HK-2 (cell line): ENCODE results near the gene NUP210.

Experiments
- DNase-seq: peaks from one replicate; pipeline ENCODE4 v3.0.0-alpha.2; 2018; ENCODE audit not compliant: unreplicated experiment

The NUP210 gene

GRCh38 chr3:13375464-13375863 is 44.7 kb downstream of the NUP210 start:
- no peak for DNase-seq

GRCh38 chr3:13373975-13374586 is 46.0 kb downstream of the NUP210 start:
- DNase-seq: no peak

GRCh38 chr3:13372656-13373055 is 47.5 kb downstream of the NUP210 start:
- no peak for DNase-seq

GRCh38 chr3:13372126-13372525 is 48.0 kb downstream of the NUP210 start:
- DNase-seq: no peak

- DNase-seq: no peak
Observed at GRCh38 chr3:13371100-13372075, 48.7 kb downstream of the NUP210 start.

GRCh38 chr3:13370609-13371008 is 49.5 kb downstream of the NUP210 start:
- DNase-seq: no peak

- DNase-seq: no peak
Observed at GRCh38 chr3:13370055-13370454, 50.1 kb downstream of the NUP210 start.

GRCh38 chr3:13368834-13369233 is 51.3 kb downstream of the NUP210 start:
- DNase-seq: no peak

GRCh38 chr3:13367728-13368127 is 52.4 kb downstream of the NUP210 start:
- DNase-seq: no peak

- DNase-seq: no peak
Observed at GRCh38 chr3:13365390-13366379, 54.4 kb downstream of the NUP210 start.

- no peak for DNase-seq
Observed at GRCh38 chr3:13364602-13365271, 55.4 kb downstream of the NUP210 start.

- DNase-seq: no peak
Observed at GRCh38 chr3:13362551-13362950, 57.6 kb downstream of the NUP210 start.

GRCh38 chr3:13359916-13360315 is 60.2 kb downstream of the NUP210 start:
- DNase-seq: no peak

GRCh38 chr3:13358643-13359042 is 61.5 kb downstream of the NUP210 start:
- no peak for DNase-seq

GRCh38 chr3:13358051-13358450 is 62.1 kb downstream of the NUP210 start:
- DNase-seq: no peak

- DNase-seq: no peak
Observed at GRCh38 chr3:13357074-13357473, 63.0 kb downstream of the NUP210 start.

GRCh38 chr3:13353936-13354542 is 66.1 kb downstream of the NUP210 start:
- peak; percentile 22 for DNase-seq

- DNase-seq: no peak
Observed at GRCh38 chr3:13353506-13353905, 66.6 kb downstream of the NUP210 start.

- DNase-seq: peak; percentile 59
Observed at GRCh38 chr3:13352621-13353131, 67.4 kb downstream of the NUP210 start.

- no peak for DNase-seq
Observed at GRCh38 chr3:13349823-13350222, 70.3 kb downstream of the NUP210 start.
